Measurements from ENCODE around the gene PC.

Gene PC

GRCh38 chr11:66920978-66921784, 37.0 kb downstream of the PC start:
- CTCF ChIA-PET = no interaction called here
- DNase-seq (ENCODE audit: low read depth, low spot score) = no peak

DNA sequence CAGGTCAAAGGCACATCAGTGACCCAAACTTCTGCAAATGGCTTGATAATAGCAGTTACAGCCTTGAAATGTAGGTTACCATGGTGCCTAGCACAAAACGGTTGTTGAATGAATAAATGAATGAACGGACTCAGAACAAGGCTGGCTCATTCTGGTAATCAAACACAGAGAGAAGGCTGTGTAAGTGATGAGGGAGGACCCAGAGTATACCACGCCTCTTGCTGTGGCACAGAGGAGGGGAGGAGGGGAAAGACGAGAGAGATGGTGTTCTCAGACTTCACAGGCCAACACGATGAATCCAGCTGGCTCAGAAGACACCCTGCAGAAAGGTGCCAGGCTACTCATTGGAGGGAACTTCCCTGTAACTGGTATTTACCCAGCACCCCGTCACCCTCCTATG, 38.3 kb downstream of the PC start:
- H3K4me3 ChIP-seq (ENCODE audit: low read depth, low read length) = no peak overlapping the region
- ChIA-PET POLR2A (no interaction called here), CTCF (no interaction called here)
- TF ChIP-seq, protein P1, sequence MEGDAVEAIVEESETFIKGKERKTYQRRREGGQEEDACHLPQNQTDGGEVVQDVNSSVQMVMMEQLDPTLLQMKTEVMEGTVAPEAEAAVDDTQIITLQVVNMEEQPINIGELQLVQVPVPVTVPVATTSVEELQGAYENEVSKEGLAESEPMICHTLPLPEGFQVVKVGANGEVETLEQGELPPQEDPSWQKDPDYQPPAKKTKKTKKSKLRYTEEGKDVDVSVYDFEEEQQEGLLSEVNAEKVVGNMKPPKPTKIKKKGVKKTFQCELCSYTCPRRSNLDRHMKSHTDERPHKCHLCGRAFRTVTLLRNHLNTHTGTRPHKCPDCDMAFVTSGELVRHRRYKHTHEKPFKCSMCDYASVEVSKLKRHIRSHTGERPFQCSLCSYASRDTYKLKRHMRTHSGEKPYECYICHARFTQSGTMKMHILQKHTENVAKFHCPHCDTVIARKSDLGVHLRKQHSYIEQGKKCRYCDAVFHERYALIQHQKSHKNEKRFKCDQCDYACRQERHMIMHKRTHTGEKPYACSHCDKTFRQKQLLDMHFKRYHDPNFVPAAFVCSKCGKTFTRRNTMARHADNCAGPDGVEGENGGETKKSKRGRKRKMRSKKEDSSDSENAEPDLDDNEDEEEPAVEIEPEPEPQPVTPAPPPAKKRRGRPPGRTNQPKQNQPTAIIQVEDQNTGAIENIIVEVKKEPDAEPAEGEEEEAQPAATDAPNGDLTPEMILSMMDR (IDR thresholded peaks at IDR 0.05; ENCODE audit: insufficient read depth, low read length, missing control alignments) = no peak
- DNase-seq (ENCODE audit: low read depth, low spot score) = no peak

More at GRCh38 chr11:66920978-66921784, 37.0 kb downstream of the PC start:
- TF ChIP-seq, protein P1 (IDR thresholded peaks at IDR 0.05; ENCODE audit: insufficient read depth, low read length, missing control alignments) = no peak
- POLR2A ChIA-PET = no interaction called here
- no peak overlapping the region for H3K4me3 ChIP-seq (ENCODE audit: low read depth, low read length)

GRCh38 chr11:66918741-66919140, 39.4 kb downstream of the PC start:
- TF ChIP-seq, protein P1 (IDR thresholded peaks at IDR 0.05; ENCODE audit: insufficient read depth, low read length, missing control alignments) = no peak
- H3K4me3 ChIP-seq (ENCODE audit: low read depth, low read length) = no peak overlapping the region
- POLR2A ChIA-PET = no interaction called here
- no peak for DNase-seq (ENCODE audit: low read depth, low spot score)
- CTCF ChIA-PET = interaction anchor here (1.6 kb wide), 1 partner anchor 36 kb away, joined by 4 read pairs; no protein-coding TSS in a partner anchor

DNA sequence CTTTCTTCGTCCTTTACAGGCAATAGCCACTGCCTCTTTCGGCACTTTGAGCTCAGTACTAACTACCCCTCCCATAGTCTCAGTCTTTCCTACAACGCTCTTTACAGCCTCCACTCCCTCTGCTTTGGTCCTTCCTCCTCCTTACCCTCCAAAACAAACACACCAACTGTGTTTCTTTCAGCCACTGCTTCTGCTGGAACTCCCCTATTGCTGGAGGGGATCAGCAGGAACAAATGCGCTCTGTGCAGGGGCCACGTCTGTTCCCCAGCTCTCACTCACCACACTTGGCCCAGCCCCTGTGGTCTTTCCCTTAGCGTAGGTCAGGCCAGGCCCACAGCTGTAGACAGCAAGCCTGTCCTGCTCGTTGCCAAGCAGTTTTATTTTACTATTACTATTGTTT, 42.3 kb downstream of the PC start:
- TF ChIP-seq, protein P1 (IDR thresholded peaks at IDR 0.05; ENCODE audit: insufficient read depth, low read length, missing control alignments) = no peak
- CTCF ChIA-PET = interaction anchor here (1.0 kb wide), 1 partner anchor 107 kb away, joined by 3 read pairs; the partner anchor contains the start of gene SYT12
- POLR2A ChIA-PET = no interaction called here
- DNase-seq (ENCODE audit: low read depth, low spot score) = no peak
- no peak overlapping the region for H3K4me3 ChIP-seq (ENCODE audit: low read depth, low read length)

DNA sequence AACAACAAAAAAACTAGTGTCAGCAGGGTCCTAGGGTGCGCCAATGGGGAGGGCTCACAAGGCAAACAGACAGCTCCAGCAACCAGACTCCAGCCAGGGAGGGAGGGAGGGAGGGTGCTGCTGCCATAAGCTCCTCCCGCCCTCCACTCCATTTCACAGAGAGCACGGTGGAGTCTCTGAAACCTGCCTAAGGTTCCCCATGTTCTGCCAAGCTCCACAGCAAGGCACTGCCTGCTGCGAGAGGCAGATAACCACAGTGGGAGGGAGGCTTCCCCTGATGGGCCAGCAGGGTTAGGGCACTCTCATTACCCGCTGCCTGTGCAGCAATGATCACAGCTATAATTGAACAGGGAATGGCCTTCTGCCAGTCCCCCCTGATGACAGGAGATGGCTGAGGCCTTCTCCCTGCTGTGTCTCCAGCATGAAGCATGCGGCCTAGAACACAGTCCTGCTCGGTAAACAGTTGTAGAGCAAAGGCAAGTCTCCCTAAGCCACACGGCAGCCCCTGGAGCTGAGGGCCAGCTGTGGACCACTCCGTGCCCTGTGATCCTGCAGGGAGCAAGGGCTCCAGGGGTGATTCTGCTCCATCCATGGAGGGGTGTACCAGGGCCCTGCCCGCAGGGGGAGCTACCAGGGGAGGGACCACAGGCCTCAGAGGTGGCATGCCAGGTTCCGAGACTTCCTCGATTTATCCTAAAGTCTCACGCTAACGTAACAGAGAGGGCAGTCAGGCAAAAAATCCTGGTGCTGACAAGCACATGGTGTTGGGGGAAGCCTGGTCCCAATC, 42.9 kb downstream of the PC start:
- CTCF ChIA-PET = interaction anchor here (0.6 to 1.0 kb wide), 2 partner anchors 32 to 107 kb away, joined by 3 read pairs; partner anchors contain the start of gene SYT12
- no peak overlapping the region for H3K4me3 ChIP-seq (ENCODE audit: low read depth, low read length)
- DNase-seq (ENCODE audit: low read depth, low spot score) = no peak
- POLR2A ChIA-PET = no interaction called here
- TF ChIP-seq, protein P1 (IDR thresholded peaks at IDR 0.05; ENCODE audit: insufficient read depth, low read length, missing control alignments) = no peak

GRCh38 chr11:66914505-66914904, 43.7 kb downstream of the PC start:
- CTCF ChIA-PET = interaction anchor here (0.6 to 1.0 kb wide), 2 partner anchors 31 to 108 kb away, joined by 3 read pairs; partner anchors contain the start of gene SYT12

More at GRCh38 chr11:66914505-66914904, 43.7 kb downstream of the PC start:
- no peak for DNase-seq (ENCODE audit: low read depth, low spot score)
- TF ChIP-seq, protein P1 (IDR thresholded peaks at IDR 0.05; ENCODE audit: insufficient read depth, low read length, missing control alignments) = no peak
- POLR2A ChIA-PET = no interaction called here
- no peak overlapping the region for H3K4me3 ChIP-seq (ENCODE audit: low read depth, low read length)
